Calu3 (cell line): ENCODE measurements around the gene EIF2AK3. TPM values are rescaled to one million over a fixed set of nuclear protein-coding genes. Genes with fewer than 3 reads are reported as not detected.
"Not testable (repeated sequence)": the region's sequence is repeated elsewhere in the genome, so short reads cannot be mapped to it uniquely, and the experiment has no call there.

Experiments used
- BruUV-seq: library from RNA; stranded (reverse); fragments of 400-500 nt; replicated peaks from 2 replicates; lab custom pipeline; 2021; lab: Mats Ljungman, UMichigan
- CTCF ChIA-PET: fragments of 300-600 bp; sonication (Branson Sonifier 250); formaldehyde crosslinking; loops from one replicate; lab custom pipeline; 2022; ENCODE audit warnings: antibody characterized with exemption; lab: Charles Lee
- DNase-seq: peaks from one replicate; pipeline ENCODE4 v3.0.0; 2022
- H3K27ac Mint-ChIP-seq: one replicate; pipeline ENCODE4 v1.8.0; 2022; ENCODE audit warnings: mixed read lengths; ENCODE audit not compliant: unreplicated experiment
- H3K27me3 Mint-ChIP-seq: one replicate; pipeline ENCODE4 v1.8.0; 2022; ENCODE audit warnings: mixed read lengths; ENCODE audit not compliant: unreplicated experiment
- H3K36me3 Mint-ChIP-seq: one replicate; pipeline ENCODE4 v1.8.0; 2022; ENCODE audit warnings: mild to moderate bottlenecking, moderate library complexity, mixed read lengths; ENCODE audit not compliant: insufficient read depth, unreplicated experiment
- H3K4me1 Mint-ChIP-seq: one replicate; pipeline ENCODE4 v1.8.0; 2022; ENCODE audit warnings: mild to moderate bottlenecking, low read depth, mixed read lengths; ENCODE audit not compliant: unreplicated experiment
- H3K4me3 Mint-ChIP-seq: one replicate; pipeline ENCODE4 v1.8.0; 2022; ENCODE audit warnings: mild to moderate bottlenecking, low read depth, moderate library complexity, mixed read lengths; ENCODE audit not compliant: unreplicated experiment
- H3K9me3 Mint-ChIP-seq: one replicate; pipeline ENCODE4 v1.8.0; 2022; ENCODE audit warnings: low read depth, mixed read lengths; ENCODE audit not compliant: unreplicated experiment
- CTCF ChIP-seq: fragments of 200-600 bp; IDR thresholded peaks from one replicate; pipeline ENCODE4 v1.8.0; 2022; ENCODE audit warnings: antibody characterized with exemption; ENCODE audit not compliant: unreplicated experiment
- intact Hi-C: fragments of 100-400 bp; cut with micrococcal nuclease; formaldehyde crosslinking; loops from one replicate; pipeline ENCODE4 v1.10.0; 2022; ENCODE audit not compliant: unreplicated experiment
- total RNA-seq: library from RNA; stranded (reverse); gene quantifications from 2 replicates; pipeline ENCODE4 v1.2.3, GENCODE V29; 2022

Gene EIF2AK3
- total RNA-seq, 1 experiment from 2014 or later: 17.4 TPM

- DNase-seq: no peak
- BruUV-seq: no TSS peak
- no peaks in the 10 kb centered on the region for H3K27me3 Mint-ChIP-seq
- intact Hi-C loops: no loop called here
- H3K9me3 Mint-ChIP-seq: no peaks in the 10 kb centered on the region
- no peak for TF ChIP-seq CTCF
- H3K36me3 Mint-ChIP-seq: peaks cover 7% of the 10 kb centered on the region
- H3K27ac Mint-ChIP-seq: peak overlapping the region; percentile 84
- CTCF ChIA-PET: interaction anchor here (1.8 to 1.9 kb wide), 2 partner anchors 41 to 43 kb away, joined by 4 to 6 read pairs; no protein-coding TSS in a partner anchor
- no peak overlapping the region for H3K4me3 Mint-ChIP-seq
- peaks cover 12% of the 10 kb centered on the region for H3K4me1 Mint-ChIP-seq
Observed at GRCh38 chr2:88628571-88628939, 1.3 kb upstream of the EIF2AK3 start.

GRCh38 chr2:88627856-88628570 lies 749 bp upstream of the EIF2AK3 start:
- no peak for TF ChIP-seq CTCF
- peak; percentile 82 for DNase-seq
- Mint-ChIP-seq H3K27me3 (no peaks in the 10 kb centered on the region), H3K4me1 (peaks cover 12% of the 10 kb centered on the region), H3K36me3 (peaks cover 7% of the 10 kb centered on the region), H3K27ac (no peak overlapping the region), H3K4me3 (no peak overlapping the region), H3K9me3 (no peaks in the 10 kb centered on the region)
- intact Hi-C loops: loop anchor here (2.0 kb wide), 1 partner anchor 41 kb away; no protein-coding TSS in a partner anchor
- TSS peak; percentile 92 for BruUV-seq
- CTCF ChIA-PET: interaction anchor here (0.6 to 1.9 kb wide), 3 partner anchors 42 to 146 kb away, joined by 4 to 6 read pairs (median 4); no protein-coding TSS in a partner anchor

- DNase-seq: peak; percentile 27
- Mint-ChIP-seq H3K27ac (peak overlapping the region; percentile 40), H3K4me3 (no peak overlapping the region), H3K36me3 (peaks cover 7% of the 10 kb centered on the region), H3K4me1 (peaks cover 12% of the 10 kb centered on the region), H3K9me3 (no peaks in the 10 kb centered on the region), H3K27me3 (no peaks in the 10 kb centered on the region)
- no peak for TF ChIP-seq CTCF
- BruUV-seq: TSS peak; percentile 59
- intact Hi-C loops: loop anchor here (2.0 kb wide), 1 partner anchor 42 kb away; no protein-coding TSS in a partner anchor
- CTCF ChIA-PET: interaction anchor here (0.6 kb wide), 1 partner anchor 55 kb away, joined by 6 read pairs; no protein-coding TSS in a partner anchor
Observed at GRCh38 chr2:88626171-88627054, 851 bp downstream of the EIF2AK3 start.

- CTCF ChIA-PET: no interaction called here
- intact Hi-C loops: no loop called here
- TF ChIP-seq CTCF: no peak
- BruUV-seq: no TSS peak
- no peaks in the 10 kb centered on the region for H3K27me3 Mint-ChIP-seq
- peaks cover 7% of the 10 kb centered on the region for H3K36me3 Mint-ChIP-seq
- no peak for DNase-seq
- no peak overlapping the region for H3K27ac Mint-ChIP-seq
- peaks cover 11% of the 10 kb centered on the region for H3K4me1 Mint-ChIP-seq
- no peaks in the 10 kb centered on the region for H3K9me3 Mint-ChIP-seq
- no peak overlapping the region for H3K4me3 Mint-ChIP-seq
Observed at GRCh38 chr2:88624477-88624876, 2.8 kb downstream of the EIF2AK3 start.

- H3K36me3 Mint-ChIP-seq, BruUV-seq, H3K9me3 Mint-ChIP-seq, H3K27me3 Mint-ChIP-seq, H3K27ac Mint-ChIP-seq, DNase-seq, H3K4me1 Mint-ChIP-seq, H3K4me3 Mint-ChIP-seq, CTCF ChIA-PET, intact Hi-C loops: not testable (repeated sequence)
Observed at GRCh38 chr2:88623831-88624465, 3.3 kb downstream of the EIF2AK3 start.
